ENCODE results near the gene KATNAL2.

KATNAL2 gene

GRCh38 chr18:46888965-46889364 lies 28.4 kb upstream of the KATNAL2 start:
- peaks cover 5% of the 10 kb centered on the region for H3K36me3 ChIP-seq (ENCODE audit: control insufficient read depth, insufficient read depth, low read length)
- H3K27me3 ChIP-seq (replicated peaks; ENCODE audit: control insufficient read depth, insufficient read depth, low read length), result no peaks in the 10 kb centered on the region
- no peak for DNase-seq (ENCODE audit: extremely low read depth, insufficient read length)
- TF ChIP-seq CTCF (IDR thresholded peaks at IDR 0.05; ENCODE audit: insufficient read depth, low read length, poor library complexity, severe bottlenecking), result no peak
- no peak overlapping the region for H3K4me3 ChIP-seq (replicated peaks; ENCODE audit: low read depth, low read length)

DNA sequence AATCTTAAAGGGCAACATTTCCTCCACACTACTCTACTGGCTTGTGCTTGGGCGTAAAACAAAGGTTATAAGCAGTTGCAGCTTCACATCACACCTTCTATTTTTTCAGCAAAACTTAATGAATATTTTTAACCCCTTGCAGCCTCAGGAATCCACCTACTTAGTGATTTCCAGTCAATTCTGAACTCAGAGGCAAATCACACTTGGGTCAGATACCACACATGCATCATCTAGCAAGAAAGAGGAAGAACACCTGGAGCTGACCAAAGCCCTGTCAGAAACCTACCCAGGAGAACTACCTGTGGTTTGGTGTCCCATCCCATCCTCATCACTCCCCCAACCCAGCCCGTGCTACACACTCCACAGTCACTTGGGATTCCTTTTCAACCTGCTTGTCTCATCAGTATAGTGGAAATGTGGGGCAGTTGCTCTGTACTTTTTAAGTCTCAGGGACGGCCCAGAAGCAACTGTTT lies 25.6 kb upstream of the KATNAL2 start:
- peaks cover 5% of the 10 kb centered on the region for H3K36me3 ChIP-seq (ENCODE audit: control insufficient read depth, insufficient read depth, low read length)
- H3K4me3 ChIP-seq (replicated peaks; ENCODE audit: low read depth, low read length), result no peak overlapping the region
- peak; percentile 78 for DNase-seq (ENCODE audit: extremely low read depth, insufficient read length)

DNA sequence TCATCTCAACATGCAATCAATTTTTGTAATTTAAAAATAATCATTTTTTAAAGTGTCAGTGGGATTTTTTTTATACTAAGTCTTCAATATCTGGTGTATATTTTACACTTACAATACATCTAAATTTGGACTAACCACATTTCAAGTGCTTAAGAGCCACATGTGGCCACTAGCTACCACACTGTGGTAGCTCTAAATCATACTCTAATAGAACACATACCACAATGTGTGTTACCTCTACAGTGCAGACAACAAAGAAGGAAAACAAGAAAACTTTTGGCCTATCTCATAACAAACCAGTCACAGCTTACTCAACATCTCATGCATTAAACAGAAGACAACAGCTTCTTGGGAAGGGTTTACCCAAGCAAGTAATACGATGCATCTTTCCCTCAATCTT lies 24.6 kb upstream of the KATNAL2 start:
- Histone ChIP-seq H3K4me3 (replicated peaks; ENCODE audit: low read depth, low read length) (no peak overlapping the region), H3K27me3 (replicated peaks; ENCODE audit: control insufficient read depth, insufficient read depth, low read length) (no peaks in the 10 kb centered on the region), H3K36me3 (ENCODE audit: control insufficient read depth, insufficient read depth, low read length) (peaks cover 5% of the 10 kb centered on the region)
- DNase-seq (ENCODE audit: extremely low read depth, insufficient read length), result no peak
- TF ChIP-seq CTCF (IDR thresholded peaks at IDR 0.05; ENCODE audit: insufficient read depth, low read length, poor library complexity, severe bottlenecking), result no peak

More for the DNA sequence above, 25.6 kb upstream of the KATNAL2 start:
- TF ChIP-seq CTCF (IDR thresholded peaks at IDR 0.05; ENCODE audit: insufficient read depth, low read length, poor library complexity, severe bottlenecking), result no peak
- H3K27me3 ChIP-seq (replicated peaks; ENCODE audit: control insufficient read depth, insufficient read depth, low read length), result no peaks in the 10 kb centered on the region

DNA sequence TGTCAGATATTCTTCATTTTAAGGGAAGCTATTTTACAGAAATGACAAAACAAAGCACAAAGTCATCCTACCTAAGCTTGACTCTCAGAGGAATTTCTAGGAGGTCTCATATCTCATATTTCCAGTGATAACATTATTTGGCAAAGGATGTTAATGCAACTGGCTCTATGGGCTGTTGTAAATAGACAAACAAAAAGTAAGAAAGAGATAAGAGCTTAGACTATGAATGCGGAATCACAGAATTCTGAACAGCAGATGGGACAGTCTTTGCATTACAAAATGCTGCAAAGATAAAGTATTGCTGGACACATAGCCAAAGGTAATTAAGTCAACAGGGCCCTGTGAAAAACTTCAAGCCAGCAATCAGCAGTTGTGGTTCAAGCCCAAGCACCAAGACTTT lies 24.0 kb upstream of the KATNAL2 start:
- no peak overlapping the region for H3K4me3 ChIP-seq (replicated peaks; ENCODE audit: low read depth, low read length)
- peaks cover 4% of the 10 kb centered on the region for H3K36me3 ChIP-seq (ENCODE audit: control insufficient read depth, insufficient read depth, low read length)
- no peak for DNase-seq (ENCODE audit: extremely low read depth, insufficient read length)
- no peaks in the 10 kb centered on the region for H3K27me3 ChIP-seq (replicated peaks; ENCODE audit: control insufficient read depth, insufficient read depth, low read length)
- no peak for TF ChIP-seq CTCF (IDR thresholded peaks at IDR 0.05; ENCODE audit: insufficient read depth, low read length, poor library complexity, severe bottlenecking)

DNA sequence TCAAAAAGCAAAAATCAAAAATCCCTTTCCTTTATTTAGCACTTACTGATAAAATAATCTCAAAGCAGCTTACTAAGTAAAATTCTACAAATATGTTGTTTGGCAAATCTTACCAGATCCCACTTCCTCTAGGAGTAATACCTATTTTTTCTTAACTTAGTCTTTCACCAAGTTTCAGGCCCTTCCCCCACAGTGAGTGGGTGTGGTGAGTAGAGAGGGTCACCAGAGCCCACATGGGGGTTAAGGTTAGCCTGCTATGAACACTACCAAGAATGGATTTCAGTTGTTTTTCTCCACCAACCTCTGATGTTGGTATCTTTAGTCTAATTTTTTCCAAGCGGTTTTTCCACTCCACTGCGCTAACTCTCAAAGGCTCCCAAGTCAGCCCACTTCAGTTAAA lies 23.3 kb upstream of the KATNAL2 start:
- Histone ChIP-seq H3K27me3 (replicated peaks; ENCODE audit: control insufficient read depth, insufficient read depth, low read length) (no peaks in the 10 kb centered on the region), H3K4me3 (replicated peaks; ENCODE audit: low read depth, low read length) (no peak overlapping the region), H3K36me3 (ENCODE audit: control insufficient read depth, insufficient read depth, low read length) (no peaks in the 10 kb centered on the region; the same call in 1 of the 2 replicates)
- no peak for DNase-seq (ENCODE audit: extremely low read depth, insufficient read length)
- TF ChIP-seq CTCF (IDR thresholded peaks at IDR 0.05; ENCODE audit: insufficient read depth, low read length, poor library complexity, severe bottlenecking), result no peak
